Lung (tissue), 12 donors: ENCODE data around the gene CPE. TPM values are rescaled to one million over a fixed set of nuclear protein-coding genes. Genes with fewer than 3 reads are reported as not detected.
"Not testable (repeated sequence)": the region's sequence is repeated elsewhere in the genome, so short reads cannot be mapped to it uniquely, and the experiment has no call there.

Source experiments
- ATAC-seq: fragments of 200-7000 bp; cut with Tn5 transposase; one replicate; pipeline ENCODE4 v1.9.1; 2020; ENCODE audit warnings: moderate number of reproducible peaks; ENCODE audit not compliant: insufficient read depth, low FRiP score
- DNase-seq, 3 donors: peaks; one replicate each; pipeline ENCODE4 v3.0.0-alpha.2; 2013 to 2017
- H3K27ac ChIP-seq, 2 donors: one replicate each; pipeline ENCODE4 v1.5.1; 2013; ENCODE audit warnings: mild to moderate bottlenecking in 2 of 2, moderate library complexity in 2 of 2, control low read depth in 1 of 2, inconsistent platforms in 1 of 2, low read depth in 1 of 2, low read length in 1 of 2
- H3K27me3 ChIP-seq, 3 donors: one replicate each; pipeline ENCODE4 v1.5.1; 2013; ENCODE audit warnings: low read length in 2 of 3; ENCODE audit not compliant: control insufficient read depth in 3 of 3, insufficient read depth in 3 of 3
- H3K36me3 ChIP-seq, 4 donors: one replicate each; pipeline ENCODE4 v1.5.1; 2013; ENCODE audit warnings: low read length in 4 of 4, mild to moderate bottlenecking in 1 of 4, moderate library complexity in 1 of 4; ENCODE audit not compliant: control insufficient read depth in 4 of 4, insufficient read depth in 4 of 4
- H3K4me1 ChIP-seq, 5 donors: one replicate each; pipeline ENCODE4 v1.5.1; 2013; ENCODE audit warnings: low read length in 5 of 5, mild to moderate bottlenecking in 2 of 5, moderate library complexity in 1 of 5; ENCODE audit not compliant: control insufficient read depth in 5 of 5, insufficient read depth in 5 of 5
- H3K4me3 ChIP-seq: one replicate; pipeline ENCODE4 v1.5.1; 2013; ENCODE audit warnings: mild to moderate bottlenecking, control low read depth, moderate library complexity
- H3K9ac ChIP-seq, 2 donors: one replicate each; pipeline ENCODE4 v1.5.1; 2013; ENCODE audit warnings: low read length in 2 of 2, control low read depth in 1 of 2; ENCODE audit not compliant: insufficient read depth in 1 of 2
- H3K9me3 ChIP-seq, 4 donors: one replicate each; pipeline ENCODE4 v1.5.1; 2013; ENCODE audit warnings: low read length in 3 of 4, mild to moderate bottlenecking in 1 of 4, moderate library complexity in 1 of 4; ENCODE audit not compliant: control insufficient read depth in 4 of 4, insufficient read depth in 3 of 4
- WGBS, 2 donors: extraction: QIAGEN DNeasy Blood & Tissue Kit; methylation state at CpG; one replicate each; pipeline ENCODE4 v1.1.7; 2013; 5-methylcytosine and 5-hydroxymethylcytosine counted together
- polyA plus RNA-seq, 2 donors: library from polyadenylated mRNA; stranded (reverse); fragments of 200-250 nt; gene quantifications; one replicate each; pipeline ENCODE4 v1.2.1, GENCODE V29; 2013
- total RNA-seq, 2 donors: library from RNA; depleted of rRNA in 1 of 2; stranded (reverse); fragments of >200 nt in 1 of 2; gene quantifications; one replicate each; pipeline ENCODE4 v1.2.1, GENCODE V29; 2014 to 2021
- TF ChIP-seq, protein P1 (sequence below): IDR thresholded peaks from 2 replicates; pipeline ENCODE4 v1.5.1; 2012; ENCODE audit warnings: mild to moderate bottlenecking; ENCODE audit errors: control extremely low read depth, extremely low read depth
- donor health status: control.
- donor health status: control.
- donor health status: Bipolar disorder and iron deficiency.
- donor health status: healthy.
- donor health status: DM: yes; HTN: yes; CAD: no.

CPE gene
- total and polyA plus RNA-seq, 4 donors, result 6.6 to 135 (median 14.3) TPM

- TF ChIP-seq, protein P1, sequence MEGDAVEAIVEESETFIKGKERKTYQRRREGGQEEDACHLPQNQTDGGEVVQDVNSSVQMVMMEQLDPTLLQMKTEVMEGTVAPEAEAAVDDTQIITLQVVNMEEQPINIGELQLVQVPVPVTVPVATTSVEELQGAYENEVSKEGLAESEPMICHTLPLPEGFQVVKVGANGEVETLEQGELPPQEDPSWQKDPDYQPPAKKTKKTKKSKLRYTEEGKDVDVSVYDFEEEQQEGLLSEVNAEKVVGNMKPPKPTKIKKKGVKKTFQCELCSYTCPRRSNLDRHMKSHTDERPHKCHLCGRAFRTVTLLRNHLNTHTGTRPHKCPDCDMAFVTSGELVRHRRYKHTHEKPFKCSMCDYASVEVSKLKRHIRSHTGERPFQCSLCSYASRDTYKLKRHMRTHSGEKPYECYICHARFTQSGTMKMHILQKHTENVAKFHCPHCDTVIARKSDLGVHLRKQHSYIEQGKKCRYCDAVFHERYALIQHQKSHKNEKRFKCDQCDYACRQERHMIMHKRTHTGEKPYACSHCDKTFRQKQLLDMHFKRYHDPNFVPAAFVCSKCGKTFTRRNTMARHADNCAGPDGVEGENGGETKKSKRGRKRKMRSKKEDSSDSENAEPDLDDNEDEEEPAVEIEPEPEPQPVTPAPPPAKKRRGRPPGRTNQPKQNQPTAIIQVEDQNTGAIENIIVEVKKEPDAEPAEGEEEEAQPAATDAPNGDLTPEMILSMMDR, result no peak
- 94 to 96% methylated on average over 6 of the region's 6 CpGs for WGBS, 2 donors
- Histone ChIP-seq H3K9ac (no peak overlapping the region), H3K27me3 (no peaks in the 10 kb centered on the region), H3K4me3 (no peak overlapping the region), H3K9me3 (peaks cover 0 to 1% (median 0%) of the 10 kb centered on the region in 4 donors), H3K36me3 (peaks cover 5 to 16% (median 13%) of the 10 kb centered on the region in 4 donors), H3K27ac (no peak overlapping the region), H3K4me1 (peaks cover 0 to 6% (median 2%) of the 10 kb centered on the region in 5 donors)
- ATAC-seq, result no peak
- no peak for DNase-seq
Observed at GRCh38 chr4:165336743-165337142, 42.1 kb upstream of the CPE start.

- H3K9me3 ChIP-seq, H3K27ac ChIP-seq, H3K27me3 ChIP-seq, ATAC-seq, H3K9ac ChIP-seq, H3K4me1 ChIP-seq, H3K4me3 ChIP-seq, DNase-seq: not testable (repeated sequence)
- WGBS, 2 donors, result 96 to 97% methylated on average over 5 of the region's 5 CpGs
- peaks cover 3 to 14% (median 6%) of the 10 kb centered on the region in 4 donors for H3K36me3 ChIP-seq
Observed at GRCh38 chr4:165342340-165342739, 36.5 kb upstream of the CPE start.

GRCh38 chr4:165343353-165344191, 35.2 kb upstream of the CPE start:
- Histone ChIP-seq H3K27me3 (no peaks in the 10 kb centered on the region), H3K9me3 (no peaks in the 10 kb centered on the region), H3K36me3 (peaks cover 3 to 14% (median 6%) of the 10 kb centered on the region in 4 donors), H3K27ac (no peak overlapping the region), H3K9ac (no peak overlapping the region), H3K4me3 (no peak overlapping the region), H3K4me1 (no peaks in the 10 kb centered on the region)
- ATAC-seq (no peak), DNase-seq (peak in 1 of 3 donors; percentile 41)
- WGBS, 2 donors, result 74 to 79% methylated on average over 13 of the region's 13 CpGs
- TF ChIP-seq, protein P1, result no peak

DNA sequence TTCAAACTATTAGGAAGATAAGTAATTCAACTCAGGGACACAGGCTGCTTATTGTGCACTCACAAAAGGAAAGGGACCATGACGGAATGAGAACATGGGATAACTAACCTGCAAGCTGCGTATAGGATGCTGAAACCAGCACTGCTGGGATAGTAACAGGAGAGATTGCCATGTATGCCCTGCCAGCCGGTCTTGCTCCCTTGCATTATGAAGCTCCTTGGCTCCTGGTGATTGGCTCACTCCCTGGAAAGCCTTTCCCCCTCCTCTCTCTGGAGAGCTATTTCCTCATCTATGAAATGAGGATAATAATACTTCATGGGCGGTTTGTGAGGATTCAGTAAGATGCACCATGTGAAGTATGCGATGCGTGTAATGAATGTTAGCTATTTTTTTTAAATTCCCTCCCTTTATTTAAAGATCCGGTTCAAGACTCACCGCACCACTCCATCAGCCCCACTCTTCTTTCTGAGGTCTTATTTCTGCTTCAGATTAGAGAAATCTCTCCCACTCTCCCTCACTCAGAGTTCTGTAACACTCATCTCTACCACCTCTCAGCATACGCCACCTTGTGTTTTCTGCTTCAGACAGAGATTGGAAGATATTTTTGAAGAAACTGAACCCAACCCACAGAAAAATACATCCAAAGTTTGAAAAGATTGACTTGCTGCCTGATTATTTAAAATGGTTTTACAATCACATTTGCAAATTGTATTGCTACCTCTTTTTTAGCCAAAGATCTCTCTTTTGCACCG, 33.0 kb upstream of the CPE start:
- Histone ChIP-seq H3K36me3 (no peaks in the 10 kb centered on the region), H3K9ac (no peak overlapping the region), H3K27me3 (no peaks in the 10 kb centered on the region), H3K4me1 (no peaks in the 10 kb centered on the region), H3K27ac (no peak overlapping the region), H3K4me3 (no peak overlapping the region), H3K9me3 (no peaks in the 10 kb centered on the region)
- TF ChIP-seq, protein P1, result no peak
- WGBS, 2 donors, result 79 to 84% methylated on average over 10 of the region's 10 CpGs
- ATAC-seq (peak; percentile 32), DNase-seq (no peak)
